GM19099 (cell line): Measurements from ENCODE around the gene CHCT1.
A peak's percentile ranks its signal among the peaks of the same experiment; 100 is the strongest.

ENCODE experiments used
- POLR2A ChIP-seq: IDR thresholded peaks from 3 replicates; pipeline ENCODE4 v1.6.1; 2011; ENCODE audit warnings: low read depth; ENCODE audit not compliant: insufficient read length; ENCODE audit errors: extremely low read depth

The CHCT1 gene

GRCh38 chr17:60422162-60422665, at the start of gene CHCT1:
CHCT1 (plus strand) TSS chr17:60422489; CDS start chr17:60422593, 104 bp downstream.
- no peak for TF ChIP-seq POLR2A

- TF ChIP-seq POLR2A, result no peak
These were observed 49.4 kb upstream of the CHCT1 start for GRCh38 chr17:60372790-60373483.

- TF ChIP-seq POLR2A, result no peak
These were observed 40.3 kb upstream of the CHCT1 start for GRCh38 chr17:60381958-60382357.

DNA sequence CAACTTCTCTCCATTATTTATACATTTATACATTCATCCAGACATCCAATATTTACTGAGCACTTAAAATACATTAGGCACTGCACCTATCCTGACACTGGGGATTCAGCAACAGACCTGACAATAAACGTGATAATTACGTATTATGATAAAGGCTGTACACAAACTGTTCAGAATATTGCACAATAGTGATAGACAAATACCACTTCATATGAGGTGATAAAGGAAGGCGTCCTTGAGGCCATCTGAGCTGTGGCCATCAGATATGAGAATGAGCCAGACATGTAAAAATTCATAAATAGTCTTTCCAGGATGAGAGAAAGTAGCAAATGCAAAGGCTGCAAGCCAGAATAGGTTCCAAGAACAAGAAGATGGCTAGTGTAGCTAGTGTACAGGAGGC, 38.9 kb upstream of the CHCT1 start:
- TF ChIP-seq POLR2A, result no peak

DNA sequence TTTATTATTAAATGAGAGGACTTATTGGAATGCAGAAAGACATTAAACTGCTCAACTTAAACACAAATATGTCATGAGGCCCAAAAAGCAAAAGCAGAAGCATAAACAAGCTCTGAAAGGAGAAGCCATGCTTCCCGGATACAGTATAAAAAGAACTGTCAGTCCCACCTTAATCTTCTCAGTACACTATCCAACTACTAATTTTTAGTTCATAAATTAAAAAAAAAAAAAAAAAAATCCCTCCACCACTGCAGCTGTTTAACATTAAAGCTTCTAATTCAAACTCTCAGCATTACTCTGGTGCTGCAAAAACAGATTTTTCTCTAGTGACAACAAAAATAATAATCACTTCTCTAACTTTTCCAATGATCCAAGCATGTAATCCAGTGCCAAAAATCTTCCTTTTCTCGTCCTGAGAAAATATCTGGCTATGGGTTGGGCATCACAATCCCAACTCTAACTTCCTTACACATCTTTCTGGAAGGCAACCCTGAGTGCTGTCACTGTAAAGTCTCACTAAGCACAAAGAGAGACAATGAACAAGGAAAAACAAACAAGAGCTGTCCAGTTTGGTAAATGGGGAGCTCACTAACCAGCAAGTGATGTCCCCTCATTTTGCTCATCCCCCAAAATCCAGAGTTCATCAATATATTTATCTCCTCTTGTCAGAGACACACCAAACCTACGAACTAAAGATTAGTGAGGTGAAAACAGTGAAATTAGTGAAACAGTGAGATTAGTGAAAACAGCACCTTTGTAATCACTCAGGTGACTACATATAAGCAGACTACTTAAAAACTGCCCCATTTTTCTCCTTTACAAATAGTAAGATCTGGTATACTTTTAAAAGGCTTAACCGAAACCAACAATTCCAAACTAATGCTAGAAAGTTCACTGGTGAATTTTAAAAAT, 35.9 kb upstream of the CHCT1 start:
- TF ChIP-seq POLR2A, result no peak

GRCh38 chr17:60387666-60388065, 34.6 kb upstream of the CHCT1 start:
- no peak for TF ChIP-seq POLR2A

DNA sequence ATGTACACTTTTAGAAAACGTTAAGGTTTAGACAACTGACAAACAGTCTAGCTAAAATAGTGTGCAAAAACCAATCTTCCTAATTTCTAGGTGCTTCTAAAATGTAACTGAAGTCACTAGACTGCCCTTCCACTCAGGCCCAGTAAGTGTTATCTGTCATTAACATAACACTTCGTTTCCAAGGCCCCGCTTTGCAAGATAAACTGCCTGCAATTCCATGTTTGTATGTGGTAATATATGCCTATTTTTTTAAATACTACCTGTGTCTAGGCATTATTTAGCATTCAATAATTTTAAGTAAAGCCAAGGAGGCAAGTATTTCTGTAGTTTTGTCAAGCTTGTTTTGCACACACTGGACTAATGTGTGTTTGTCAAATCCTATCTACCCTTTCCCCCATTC, 33.5 kb upstream of the CHCT1 start:
- no peak for TF ChIP-seq POLR2A

- TF ChIP-seq POLR2A, result no peak
These were observed 32.1 kb upstream of the CHCT1 start for GRCh38 chr17:60390186-60390585.

- peak; percentile 7 for TF ChIP-seq POLR2A
These were observed 31.3 kb upstream of the CHCT1 start for GRCh38 chr17:60390925-60391470.

DNA sequence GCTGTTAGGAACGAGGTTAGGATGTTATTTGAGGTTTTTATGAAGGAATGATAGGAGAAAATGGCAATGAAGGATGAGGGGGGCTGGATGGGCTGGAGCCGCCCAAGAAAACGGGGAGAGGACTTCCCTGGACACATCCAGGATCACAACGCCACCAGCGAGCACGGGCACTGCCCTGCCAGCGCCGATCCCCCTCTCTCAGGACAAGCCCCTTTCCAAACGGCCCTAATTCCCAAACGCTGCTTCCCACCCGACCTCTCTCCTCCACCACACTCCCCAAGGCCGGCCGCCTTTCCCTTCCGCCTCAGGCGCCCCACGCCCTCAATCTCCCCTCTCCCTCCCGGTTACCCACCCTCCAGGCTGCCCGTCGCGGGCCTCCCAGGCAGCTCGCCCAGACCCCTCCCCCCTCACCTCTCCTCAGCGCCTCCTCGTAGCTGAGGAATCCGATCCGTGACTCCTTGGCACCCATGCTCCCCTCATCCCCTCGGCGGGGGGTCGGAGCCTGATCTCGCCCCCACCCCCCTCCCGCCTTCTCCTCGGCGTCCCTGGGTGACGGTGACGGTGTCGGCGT, 30.7 kb upstream of the CHCT1 start:
- no peak for TF ChIP-seq POLR2A

- peak; percentile 77 for TF ChIP-seq POLR2A
These were observed 30.0 kb upstream of the CHCT1 start, which contains the start of gene USP32 for GRCh38 chr17:60392042-60392844. USP32 (minus strand) TSS chr17:60392133; CDS start chr17:60391939, 194 bp downstream.

- no peak for TF ChIP-seq POLR2A
These were observed 29.2 kb upstream of the CHCT1 start for GRCh38 chr17:60392845-60393702.
